ENCODE measurements around the gene CASP7.

DNA sequence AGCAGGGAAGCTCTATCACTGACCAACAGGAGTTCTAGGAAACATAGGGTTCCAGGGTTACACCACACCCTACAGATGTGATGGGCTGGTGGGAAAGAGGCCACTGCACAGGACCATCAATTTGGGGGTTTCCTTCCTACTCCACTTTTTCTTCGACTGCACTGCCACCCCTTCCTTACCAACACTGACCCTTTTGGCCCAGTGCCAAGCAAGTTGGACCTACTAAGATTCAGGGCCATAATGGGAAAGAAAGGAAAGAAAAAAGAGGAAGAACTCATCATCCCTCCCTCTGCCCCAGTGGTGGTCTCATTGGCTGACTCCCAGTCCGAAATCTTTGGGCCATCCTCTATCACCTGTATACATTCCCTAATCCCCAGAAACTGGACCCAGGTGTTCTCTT, 65.7 kb downstream of the CASP7 start:
- TF ChIP-seq, protein P1, sequence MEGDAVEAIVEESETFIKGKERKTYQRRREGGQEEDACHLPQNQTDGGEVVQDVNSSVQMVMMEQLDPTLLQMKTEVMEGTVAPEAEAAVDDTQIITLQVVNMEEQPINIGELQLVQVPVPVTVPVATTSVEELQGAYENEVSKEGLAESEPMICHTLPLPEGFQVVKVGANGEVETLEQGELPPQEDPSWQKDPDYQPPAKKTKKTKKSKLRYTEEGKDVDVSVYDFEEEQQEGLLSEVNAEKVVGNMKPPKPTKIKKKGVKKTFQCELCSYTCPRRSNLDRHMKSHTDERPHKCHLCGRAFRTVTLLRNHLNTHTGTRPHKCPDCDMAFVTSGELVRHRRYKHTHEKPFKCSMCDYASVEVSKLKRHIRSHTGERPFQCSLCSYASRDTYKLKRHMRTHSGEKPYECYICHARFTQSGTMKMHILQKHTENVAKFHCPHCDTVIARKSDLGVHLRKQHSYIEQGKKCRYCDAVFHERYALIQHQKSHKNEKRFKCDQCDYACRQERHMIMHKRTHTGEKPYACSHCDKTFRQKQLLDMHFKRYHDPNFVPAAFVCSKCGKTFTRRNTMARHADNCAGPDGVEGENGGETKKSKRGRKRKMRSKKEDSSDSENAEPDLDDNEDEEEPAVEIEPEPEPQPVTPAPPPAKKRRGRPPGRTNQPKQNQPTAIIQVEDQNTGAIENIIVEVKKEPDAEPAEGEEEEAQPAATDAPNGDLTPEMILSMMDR (IDR thresholded peaks at IDR 0.05; ENCODE audit: poor library complexity, severe bottlenecking): no peak
- TF ChIP-seq EZH2 (IDR thresholded peaks at IDR 0.05; ENCODE audit: borderline replicate concordance, insufficient read depth, low read length, poor library complexity, severe bottlenecking) (no peak), TAF1 (IDR thresholded peaks at IDR 0.05; ENCODE audit: low read depth) (no peak), EP300 (conservative IDR thresholded peaks at IDR 0.05; ENCODE audit: poor library complexity, severe bottlenecking) (no peak), POLR2AphosphoS5 (IDR thresholded peaks at IDR 0.05) (no peak), MXI1 (conservative IDR thresholded peaks at IDR 0.05; ENCODE audit: poor library complexity, severe bottlenecking) (no peak), RAD21 (conservative IDR thresholded peaks at IDR 0.05) (no peak)
- TF ChIP-seq, protein P2, sequence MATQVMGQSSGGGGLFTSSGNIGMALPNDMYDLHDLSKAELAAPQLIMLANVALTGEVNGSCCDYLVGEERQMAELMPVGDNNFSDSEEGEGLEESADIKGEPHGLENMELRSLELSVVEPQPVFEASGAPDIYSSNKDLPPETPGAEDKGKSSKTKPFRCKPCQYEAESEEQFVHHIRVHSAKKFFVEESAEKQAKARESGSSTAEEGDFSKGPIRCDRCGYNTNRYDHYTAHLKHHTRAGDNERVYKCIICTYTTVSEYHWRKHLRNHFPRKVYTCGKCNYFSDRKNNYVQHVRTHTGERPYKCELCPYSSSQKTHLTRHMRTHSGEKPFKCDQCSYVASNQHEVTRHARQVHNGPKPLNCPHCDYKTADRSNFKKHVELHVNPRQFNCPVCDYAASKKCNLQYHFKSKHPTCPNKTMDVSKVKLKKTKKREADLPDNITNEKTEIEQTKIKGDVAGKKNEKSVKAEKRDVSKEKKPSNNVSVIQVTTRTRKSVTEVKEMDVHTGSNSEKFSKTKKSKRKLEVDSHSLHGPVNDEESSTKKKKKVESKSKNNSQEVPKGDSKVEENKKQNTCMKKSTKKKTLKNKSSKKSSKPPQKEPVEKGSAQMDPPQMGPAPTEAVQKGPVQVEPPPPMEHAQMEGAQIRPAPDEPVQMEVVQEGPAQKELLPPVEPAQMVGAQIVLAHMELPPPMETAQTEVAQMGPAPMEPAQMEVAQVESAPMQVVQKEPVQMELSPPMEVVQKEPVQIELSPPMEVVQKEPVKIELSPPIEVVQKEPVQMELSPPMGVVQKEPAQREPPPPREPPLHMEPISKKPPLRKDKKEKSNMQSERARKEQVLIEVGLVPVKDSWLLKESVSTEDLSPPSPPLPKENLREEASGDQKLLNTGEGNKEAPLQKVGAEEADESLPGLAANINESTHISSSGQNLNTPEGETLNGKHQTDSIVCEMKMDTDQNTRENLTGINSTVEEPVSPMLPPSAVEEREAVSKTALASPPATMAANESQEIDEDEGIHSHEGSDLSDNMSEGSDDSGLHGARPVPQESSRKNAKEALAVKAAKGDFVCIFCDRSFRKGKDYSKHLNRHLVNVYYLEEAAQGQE (IDR thresholded peaks at IDR 0.05; ENCODE audit: borderline replicate concordance): no peak
